IMR-90 (cell line): ENCODE measurements around the gene LHFPL6. TPM values are rescaled to one million over a fixed set of nuclear protein-coding genes. Genes with fewer than 3 reads are reported as not detected.
A peak's percentile ranks its signal among the peaks of the same experiment; 100 is the strongest.

Experiments
- ATAC-seq: fragments of 200-7000 bp; cut with Tn5 transposase; 2 replicates; pipeline ENCODE4 v1.9.1; 2020; ENCODE audit warnings: low read depth, mild to moderate bottlenecking, moderate library complexity
- BruUV-seq: library from RNA; stranded (reverse); fragments of 400-500 nt; replicated peaks from 2 replicates; lab custom pipeline; 2021; lab: Mats Ljungman, UMichigan
- CTCF ChIA-PET: fragments of 300-600 bp; formaldehyde crosslinking; extraction: SDS; loops from one replicate; lab custom pipeline; 2021; ENCODE audit warnings: antibody characterized with exemption; lab: Yijun Ruan, JAX
- POLR2A ChIA-PET: fragments of 300-600 bp; sonication (Branson Sonifier 250); formaldehyde crosslinking; loops from one replicate; lab custom pipeline; 2022; ENCODE audit warnings: antibody characterized with exemption; ENCODE audit not compliant: unreplicated experiment; lab: Charles Lee
- DNase-seq: peaks from one replicate; pipeline ENCODE4 v3.0.0; 2013
- H2AFZ ChIP-seq: replicated peaks from 2 replicates; pipeline ENCODE3; 2013; ENCODE audit warnings: low read length, mild to moderate bottlenecking; ENCODE audit not compliant: poor library complexity
- H2AK5ac ChIP-seq: 2 replicates; pipeline ENCODE4 v1.6.1; 2013; ENCODE audit warnings: low read depth, low read length, inconsistent platforms
- H2AK9ac ChIP-seq: replicated peaks from 2 replicates; pipeline ENCODE3; 2013; ENCODE audit warnings: mild to moderate bottlenecking, low read depth, low read length, moderate library complexity; ENCODE audit not compliant: poor library complexity
- H2BK120ac ChIP-seq: 2 replicates; pipeline ENCODE4 v1.6.1; 2013; ENCODE audit warnings: low read depth, low read length, inconsistent platforms
- H2BK15ac ChIP-seq: 3 replicates; pipeline ENCODE4 v1.6.1; 2013; ENCODE audit warnings: low read depth, low read length, inconsistent platforms
- H2BK20ac ChIP-seq: 2 replicates; pipeline ENCODE4 v1.6.1; 2013; ENCODE audit warnings: low read depth, mild to moderate bottlenecking, inconsistent platforms, low read length, moderate library complexity
- H2BK5ac ChIP-seq: 2 replicates; pipeline ENCODE4 v1.6.1; 2013; ENCODE audit warnings: mild to moderate bottlenecking, low read depth, low read length, inconsistent platforms; ENCODE audit not compliant: poor library complexity, severe bottlenecking
- H3K14ac ChIP-seq: replicated peaks from 2 replicates; pipeline ENCODE4 v1.6.1; 2013; ENCODE audit warnings: low read depth, low read length, inconsistent platforms
- H3K18ac ChIP-seq: 2 replicates; pipeline ENCODE4 v1.6.1; 2013; ENCODE audit warnings: low read depth, low read length, control low read depth
- H3K23ac ChIP-seq: 2 replicates; pipeline ENCODE4 v1.6.1; 2013; ENCODE audit warnings: low read depth, low read length, inconsistent platforms
- H3K27ac ChIP-seq: 2 replicates; pipeline ENCODE4 v1.5.1; 2013; ENCODE audit warnings: mild to moderate bottlenecking, control low read depth, low read length; ENCODE audit not compliant: insufficient read depth
- H3K27me3 ChIP-seq: 2 replicates; pipeline ENCODE4 v1.6.1; 2013; ENCODE audit warnings: low read length; ENCODE audit not compliant: control insufficient read depth, insufficient read depth
- H3K36me3 ChIP-seq: 2 replicates; pipeline ENCODE4 v1.6.1; 2013; ENCODE audit warnings: low read length, mixed read lengths; ENCODE audit not compliant: control insufficient read depth, insufficient read depth
- H3K4ac ChIP-seq: 2 replicates; pipeline ENCODE4 v1.6.1; 2013; ENCODE audit warnings: low read depth, low read length, inconsistent platforms
- H3K4me1 ChIP-seq: 2 replicates; pipeline ENCODE4 v1.6.1; 2013; ENCODE audit warnings: low read length, mixed read lengths; ENCODE audit not compliant: control insufficient read depth, insufficient read depth
- H3K4me2 ChIP-seq: 2 replicates; pipeline ENCODE4 v1.6.1; 2013; ENCODE audit warnings: low read depth, mild to moderate bottlenecking, control low read depth, low read length, moderate library complexity
- H3K4me3 ChIP-seq: 2 replicates; pipeline ENCODE4 v1.5.1; 2013; ENCODE audit warnings: low read depth, mild to moderate bottlenecking, control low read depth, low read length, moderate library complexity; ENCODE audit not compliant: insufficient read depth
- H3K56ac ChIP-seq: 2 replicates; pipeline ENCODE4 v1.6.1; 2013; ENCODE audit warnings: low read length, inconsistent platforms; ENCODE audit not compliant: insufficient read depth; ENCODE audit errors: extremely low read depth
- H3K79me1 ChIP-seq, 2 experiments: 2 replicates each; pipeline ENCODE4 v1.6.1; 2013; ENCODE audit warnings: low read length in 2 of 2, inconsistent platforms in 1 of 2, low read depth in 1 of 2
- H3K9ac ChIP-seq: 2 replicates; pipeline ENCODE4 v1.6.1; 2013; ENCODE audit warnings: low read depth, low read length, control low read depth
- H3K9me1 ChIP-seq: 2 replicates; pipeline ENCODE4 v1.6.1; 2013; ENCODE audit warnings: low read length, inconsistent platforms; ENCODE audit not compliant: insufficient read depth
- H3K9me3 ChIP-seq: 2 replicates; pipeline ENCODE4 v1.6.1; 2013; ENCODE audit warnings: low read length; ENCODE audit not compliant: control insufficient read depth, insufficient read depth
- H4K20me1 ChIP-seq: 2 replicates; pipeline ENCODE4 v1.6.1; 2013; ENCODE audit warnings: low read length, inconsistent platforms; ENCODE audit not compliant: insufficient read depth
- H4K5ac ChIP-seq: 2 replicates; pipeline ENCODE4 v1.6.1; 2013; ENCODE audit warnings: mild to moderate bottlenecking, low read depth, low read length, control low read depth
- H4K8ac ChIP-seq, 2 experiments: 2 replicates each; pipeline ENCODE4 v1.6.1; 2013; ENCODE audit warnings: low read depth in 2 of 2, low read length in 2 of 2, control low read depth in 1 of 2, inconsistent platforms in 1 of 2
- H4K91ac ChIP-seq: 2 replicates; pipeline ENCODE4 v1.6.1; 2013; ENCODE audit warnings: low read depth, low read length, inconsistent platforms; ENCODE audit not compliant: insufficient read depth
- BHLHE40 ChIP-seq: fragments of 150-350 bp; IDR thresholded peaks from 2 replicates; pipeline ENCODE4 v1.6.1; 2016; ENCODE audit warnings: mild to moderate bottlenecking, low read depth, low read length
- CEBPB ChIP-seq: IDR thresholded peaks from 2 replicates; pipeline ENCODE4 v1.6.1; 2012; ENCODE audit warnings: low read depth, low read length, improper control_type of control experiment
- CHD1 ChIP-seq: IDR thresholded peaks from 2 replicates; pipeline ENCODE4 v1.6.1; 2012; ENCODE audit warnings: low read depth, low read length, improper control_type of control experiment
- FOS ChIP-seq: fragments of 150-350 bp; IDR thresholded peaks from 2 replicates; pipeline ENCODE4 v1.6.1; 2016; ENCODE audit warnings: low read depth, low read length
- MAFK ChIP-seq: IDR thresholded peaks from 2 replicates; pipeline ENCODE4 v1.6.1; 2012; ENCODE audit warnings: low read depth, low read length, improper control_type of control experiment
- MAZ ChIP-seq: IDR thresholded peaks from 2 replicates; pipeline ENCODE4 v1.6.1; 2012; ENCODE audit warnings: low read depth, mild to moderate bottlenecking, low read length, improper control_type of control experiment, moderate library complexity, borderline replicate concordance
- MXI1 ChIP-seq: IDR thresholded peaks from 2 replicates; pipeline ENCODE4 v1.6.1; 2012; ENCODE audit warnings: low read depth, mild to moderate bottlenecking, low read length, moderate library complexity, borderline replicate concordance
- NFE2L2 ChIP-seq: fragments of 150-350 bp; IDR thresholded peaks from 2 replicates; pipeline ENCODE4 v1.6.1; 2016; ENCODE audit warnings: low read depth, mild to moderate bottlenecking, low read length
- POLR2A ChIP-seq: IDR thresholded peaks from 2 replicates; pipeline ENCODE4 v1.6.1; 2012; ENCODE audit warnings: mild to moderate bottlenecking, low read depth, low read length
- RAD21 ChIP-seq: IDR thresholded peaks from 2 replicates; pipeline ENCODE4 v1.6.1; 2012; ENCODE audit warnings: low read length, improper control_type of control experiment
- RCOR1 ChIP-seq: IDR thresholded peaks from 2 replicates; pipeline ENCODE4 v1.6.1; 2012; ENCODE audit warnings: mild to moderate bottlenecking, low read length, improper control_type of control experiment; ENCODE audit not compliant: insufficient replicate concordance
- RFX5 ChIP-seq: IDR thresholded peaks from 2 replicates; pipeline ENCODE4 v1.8.0; 2012; ENCODE audit warnings: low read depth, mild to moderate bottlenecking, low read length, moderate library complexity
- SMC3 ChIP-seq: fragments of 150-350 bp; IDR thresholded peaks from 2 replicates; pipeline ENCODE4 v1.6.1; 2016; ENCODE audit warnings: low read depth, mild to moderate bottlenecking, antibody characterized with exemption, low read length, moderate library complexity
- USF2 ChIP-seq: fragments of 150-350 bp; IDR thresholded peaks from 2 replicates; pipeline ENCODE4 v1.6.1; 2017; ENCODE audit warnings: mild to moderate bottlenecking, antibody characterized with exemption, low read length, low read depth
- WGBS, 2 experiments: methylation state at CpG; one replicate each; pipeline versions ENCODE4 v1.1.5 to v1.1.7; 2013; ENCODE audit warnings: missing lambda C conversion rate in 2 of 2; ENCODE audit not compliant: insufficient read length in 1 of 2; ENCODE audit errors: extremely low coverage in 2 of 2; 5-methylcytosine and 5-hydroxymethylcytosine counted together
- dilution Hi-C: fragments of 300-500 bp; cut with HindIII; formaldehyde crosslinking; loops from one replicate; pipeline ENCODE4 v1.14.3; 2018; ENCODE audit warnings: low sequenced_read_pairs; ENCODE audit not compliant: unreplicated experiment
- in situ Hi-C: fragments of 300-500 bp; cut with MboI; formaldehyde crosslinking; loops from 3 replicates; pipeline ENCODE4 v1.14.3; 2019; ENCODE audit warnings: low sequenced_read_pairs, inconsistent platforms, mixed read lengths
- intact Hi-C: fragments of 100-400 bp; cut with micrococcal nuclease; formaldehyde crosslinking; loops from 2 replicates; pipeline ENCODE4 v1.10.0; 2022
- polyA plus RNA-seq, 3 experiments: library from polyadenylated mRNA; depleted of rRNA; stranded (reverse); fragments of >200 nt; gene quantifications; 2 replicates each; pipeline ENCODE4 v1.2.3, GENCODE V29; 2012; ENCODE audit warnings: low replicate concordance in 1 of 3
- total RNA-seq: library from RNA; depleted of rRNA; stranded (reverse); fragments of >200 nt; gene quantifications from 2 replicates; pipeline ENCODE4 v1.2.3, GENCODE V29; 2012
- TF ChIP-seq, protein P1 (sequence below): fragments of 150-350 bp; IDR thresholded peaks from 2 replicates; pipeline ENCODE4 v1.6.1; 2016; ENCODE audit warnings: low read depth, mild to moderate bottlenecking, low read length, moderate library complexity, borderline replicate concordance
- TF ChIP-seq, protein P2 (sequence below): conservative IDR thresholded peaks from 2 replicates; pipeline ENCODE4 v1.5.1; 2012; ENCODE audit warnings: mild to moderate bottlenecking, low read depth, low read length, improper control_type of control experiment

LHFPL6 gene
- total and polyA plus RNA-seq, 2 of the 4 experiments (the other 2 are of a cell fraction), result 24.7 to 36.1 TPM

DNA sequence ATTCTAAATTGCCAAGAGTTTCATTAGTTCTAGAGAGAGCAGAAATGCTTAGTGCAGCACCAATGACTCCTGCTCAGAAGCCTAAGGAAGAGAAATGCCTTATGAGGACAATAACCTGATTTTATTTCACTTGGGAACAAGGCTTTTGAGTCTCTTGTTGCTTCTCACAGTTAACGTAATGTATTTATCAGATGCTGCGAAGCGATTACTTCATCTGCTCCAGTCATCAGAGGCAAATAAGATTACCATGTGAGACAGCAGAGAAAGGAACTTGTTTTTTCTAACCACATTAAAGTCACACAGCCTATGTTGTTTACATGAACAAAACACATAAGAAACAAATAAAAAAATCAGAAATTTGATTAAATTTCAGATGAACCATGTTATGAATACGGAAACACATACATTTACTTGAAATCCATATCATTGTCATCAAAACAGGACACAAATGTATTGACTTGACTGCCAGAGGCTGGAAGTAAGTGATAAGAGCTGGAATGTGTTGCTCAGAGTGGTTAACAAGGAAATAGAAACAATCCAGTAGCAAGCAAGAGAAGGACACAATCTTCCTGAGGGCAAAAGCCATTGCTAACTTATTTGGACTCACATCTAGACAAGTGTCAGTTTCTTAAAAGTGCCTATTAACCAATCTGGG, 147.3 kb downstream of the LHFPL6 start:
- Histone ChIP-seq H2AFZ (no peak overlapping the region), H2BK20ac (no peak overlapping the region), H2BK120ac (no peak overlapping the region), H3K27ac (no peak overlapping the region), H3K4me1 (peaks cover 4% of the 10 kb centered on the region), H2AK9ac (no peak overlapping the region), H3K9me1 (no peaks in the 10 kb centered on the region; the same call in 1 of the 2 replicates), H4K20me1 (no peaks in the 10 kb centered on the region), H3K23ac (no peak overlapping the region), H3K9ac (no peak overlapping the region), H4K8ac (no peak overlapping the region), H2AK5ac (no peak overlapping the region), H4K91ac (no peak overlapping the region), H2BK15ac (no peak overlapping the region), H3K4me3 (no peak overlapping the region), H3K4me2 (no peak overlapping the region), H3K27me3 (no peaks in the 10 kb centered on the region), H3K4ac (no peak overlapping the region), H3K56ac (no peak overlapping the region), H4K5ac (no peak overlapping the region), H3K18ac (no peak overlapping the region), H3K36me3 (no peaks in the 10 kb centered on the region), H3K79me1 (peaks cover 11 to 19% of the 10 kb centered on the region in 2 experiments), H3K9me3 (no peaks in the 10 kb centered on the region), H3K14ac (no peak overlapping the region), H2BK5ac (no peak overlapping the region)
- dilution Hi-C loops (no loop called here), in situ Hi-C loops (no loop called here), intact Hi-C loops (no loop called here)
- ChIA-PET CTCF (no interaction called here), POLR2A (no interaction called here)
- peak; percentile 21 for DNase-seq
- no CpG with 5 or more reads among the region's 4 CpGs for WGBS, 2 experiments
- no TSS peak for BruUV-seq
- ATAC-seq, result no peak
- no peak for TF ChIP-seq RAD21
- TF ChIP-seq POLR2A, result no peak
- TF ChIP-seq MAZ, result no peak
- TF ChIP-seq RCOR1, result no peak
- no peak for TF ChIP-seq NFE2L2
- TF ChIP-seq BHLHE40, result no peak
- no peak for TF ChIP-seq CHD1
- TF ChIP-seq SMC3, result no peak
- TF ChIP-seq RFX5, result no peak
- TF ChIP-seq MAFK, result no peak
- TF ChIP-seq, protein P1, sequence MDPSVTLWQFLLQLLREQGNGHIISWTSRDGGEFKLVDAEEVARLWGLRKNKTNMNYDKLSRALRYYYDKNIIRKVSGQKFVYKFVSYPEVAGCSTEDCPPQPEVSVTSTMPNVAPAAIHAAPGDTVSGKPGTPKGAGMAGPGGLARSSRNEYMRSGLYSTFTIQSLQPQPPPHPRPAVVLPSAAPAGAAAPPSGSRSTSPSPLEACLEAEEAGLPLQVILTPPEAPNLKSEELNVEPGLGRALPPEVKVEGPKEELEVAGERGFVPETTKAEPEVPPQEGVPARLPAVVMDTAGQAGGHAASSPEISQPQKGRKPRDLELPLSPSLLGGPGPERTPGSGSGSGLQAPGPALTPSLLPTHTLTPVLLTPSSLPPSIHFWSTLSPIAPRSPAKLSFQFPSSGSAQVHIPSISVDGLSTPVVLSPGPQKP, result no peak
- TF ChIP-seq, protein P2, sequence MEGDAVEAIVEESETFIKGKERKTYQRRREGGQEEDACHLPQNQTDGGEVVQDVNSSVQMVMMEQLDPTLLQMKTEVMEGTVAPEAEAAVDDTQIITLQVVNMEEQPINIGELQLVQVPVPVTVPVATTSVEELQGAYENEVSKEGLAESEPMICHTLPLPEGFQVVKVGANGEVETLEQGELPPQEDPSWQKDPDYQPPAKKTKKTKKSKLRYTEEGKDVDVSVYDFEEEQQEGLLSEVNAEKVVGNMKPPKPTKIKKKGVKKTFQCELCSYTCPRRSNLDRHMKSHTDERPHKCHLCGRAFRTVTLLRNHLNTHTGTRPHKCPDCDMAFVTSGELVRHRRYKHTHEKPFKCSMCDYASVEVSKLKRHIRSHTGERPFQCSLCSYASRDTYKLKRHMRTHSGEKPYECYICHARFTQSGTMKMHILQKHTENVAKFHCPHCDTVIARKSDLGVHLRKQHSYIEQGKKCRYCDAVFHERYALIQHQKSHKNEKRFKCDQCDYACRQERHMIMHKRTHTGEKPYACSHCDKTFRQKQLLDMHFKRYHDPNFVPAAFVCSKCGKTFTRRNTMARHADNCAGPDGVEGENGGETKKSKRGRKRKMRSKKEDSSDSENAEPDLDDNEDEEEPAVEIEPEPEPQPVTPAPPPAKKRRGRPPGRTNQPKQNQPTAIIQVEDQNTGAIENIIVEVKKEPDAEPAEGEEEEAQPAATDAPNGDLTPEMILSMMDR, result no peak
- no peak for TF ChIP-seq CEBPB
- no peak for TF ChIP-seq USF2
- no peak for TF ChIP-seq FOS
- no peak for TF ChIP-seq MXI1
